Gastroesophageal sphincter (tissue), 3 donors: ENCODE data around the gene ADCY9.
"Not testable (repeated sequence)": the region's sequence is repeated elsewhere in the genome, so short reads cannot be mapped to it uniquely, and the experiment has no call there.

Experiments
- POLR2A ChIP-seq, 2 donors: fragments of 450-650 bp; IDR thresholded peaks; one replicate each; pipeline ENCODE4 v1.6.1; 2017; ENCODE audit warnings: antibody characterized with exemption in 2 of 2, mild to moderate bottlenecking in 2 of 2, moderate library complexity in 1 of 2
- POLR2AphosphoS5 ChIP-seq: sonication (generic); formaldehyde crosslinking; IDR thresholded peaks from one replicate; pipeline ENCODE4 v1.6.1; 2017; ENCODE audit warnings: antibody characterized with exemption
- TF ChIP-seq, protein P1 (sequence below), 4 experiments: fragments of 200-600 bp in 2 of 4; fragments of 450-650 bp in 2 of 4; sonication (generic) in 1 of 4; IDR thresholded peaks; one replicate each; pipeline ENCODE4 v1.5.1; 2017 to 2019; ENCODE audit warnings: antibody characterized with exemption in 4 of 4, mild to moderate bottlenecking in 2 of 4, moderate library complexity in 2 of 4

DNA sequence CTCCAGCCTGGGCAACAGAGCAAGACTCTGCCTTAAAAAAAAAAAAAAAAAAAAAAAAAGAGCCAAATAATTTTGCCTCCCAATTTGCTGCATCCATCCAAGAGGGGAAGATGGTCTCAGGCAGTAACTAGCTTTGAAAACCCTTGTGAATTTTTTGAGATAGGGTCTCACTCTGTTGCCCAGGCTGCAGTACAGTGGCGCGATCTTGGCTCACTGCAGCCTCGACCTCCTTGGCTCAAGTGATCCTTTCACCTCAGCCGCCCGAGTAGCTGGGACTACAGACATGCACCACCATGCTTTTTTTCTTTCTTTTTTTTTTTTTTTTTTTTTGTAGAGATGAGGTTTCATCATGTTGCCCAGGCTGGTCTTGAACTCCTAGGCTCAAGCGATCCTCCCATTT, 70.7 kb downstream of the ADCY9 start:
- not testable (repeated sequence) for TF ChIP-seq POLR2AphosphoS5; POLR2A (IDR thresholded peaks at IDR 0.05)
- TF ChIP-seq, protein P1, sequence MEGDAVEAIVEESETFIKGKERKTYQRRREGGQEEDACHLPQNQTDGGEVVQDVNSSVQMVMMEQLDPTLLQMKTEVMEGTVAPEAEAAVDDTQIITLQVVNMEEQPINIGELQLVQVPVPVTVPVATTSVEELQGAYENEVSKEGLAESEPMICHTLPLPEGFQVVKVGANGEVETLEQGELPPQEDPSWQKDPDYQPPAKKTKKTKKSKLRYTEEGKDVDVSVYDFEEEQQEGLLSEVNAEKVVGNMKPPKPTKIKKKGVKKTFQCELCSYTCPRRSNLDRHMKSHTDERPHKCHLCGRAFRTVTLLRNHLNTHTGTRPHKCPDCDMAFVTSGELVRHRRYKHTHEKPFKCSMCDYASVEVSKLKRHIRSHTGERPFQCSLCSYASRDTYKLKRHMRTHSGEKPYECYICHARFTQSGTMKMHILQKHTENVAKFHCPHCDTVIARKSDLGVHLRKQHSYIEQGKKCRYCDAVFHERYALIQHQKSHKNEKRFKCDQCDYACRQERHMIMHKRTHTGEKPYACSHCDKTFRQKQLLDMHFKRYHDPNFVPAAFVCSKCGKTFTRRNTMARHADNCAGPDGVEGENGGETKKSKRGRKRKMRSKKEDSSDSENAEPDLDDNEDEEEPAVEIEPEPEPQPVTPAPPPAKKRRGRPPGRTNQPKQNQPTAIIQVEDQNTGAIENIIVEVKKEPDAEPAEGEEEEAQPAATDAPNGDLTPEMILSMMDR (IDR thresholded peaks at IDR 0.05) = not testable (repeated sequence)
